Right renal pelvis (tissue), 4 donors: Measurements from ENCODE around the gene CAPS. TPM values are rescaled to one million over a fixed set of nuclear protein-coding genes. Genes with fewer than 3 reads are reported as not detected.

Experiments used
- polyA plus RNA-seq, 4 donors: library from polyadenylated mRNA; unstranded; fragments of 120-200 nt; gene quantifications; one replicate each; pipeline ENCODE4 v1.2.1, GENCODE V29; 2013; ENCODE audit not compliant: insufficient read length in 4 of 4

Gene CAPS
- polyA plus RNA-seq, 4 donors, result 23.3 to 44.2 (median 29.1) TPM

Other genes with a start within 250 kb of the CAPS start
- 10 to 100 TPM; 34.0 to 57.9 (median 38.4) TPM for gene MICOS13, start 233.7 kb upstream of the CAPS start, polyA plus RNA-seq
- 10 to 100 TPM in 1 of 4 donors, 1 to 10 TPM in 3; 9.1 to 13.2 (median 9.7) TPM for gene HSD11B1L, start 233.2 kb upstream of the CAPS start, polyA plus RNA-seq
- 100 to 1,000 TPM; 518 to 872 (median 555) TPM for gene RPL36, start 224.0 kb upstream of the CAPS start, polyA plus RNA-seq
- gene LONP1, start 194.1 kb upstream of the CAPS start, polyA plus RNA-seq, result 10 to 100 TPM; 45.2 to 66.4 (median 50.1) TPM
- under 1 TPM in 1 of 4 donors, not detected in 3; 0.08 TPM for gene CATSPERD, start 193.6 kb upstream of the CAPS start, polyA plus RNA-seq
- gene PRR22, start 129.5 kb upstream of the CAPS start, polyA plus RNA-seq, result 1 to 10 TPM; 1.7 to 4.5 (median 3.1) TPM
- gene DUS3L, start 123.1 kb upstream of the CAPS start, polyA plus RNA-seq, result 10 to 100 TPM; 19.5 to 33.1 (median 24.3) TPM
- 1 to 10 TPM; 2.2 to 4.2 (median 2.6) TPM for gene NRTN, start 109.2 kb upstream of the CAPS start, polyA plus RNA-seq
- 10 to 100 TPM in 3 of 4 donors, 1 to 10 TPM in 1; 6.9 to 14.2 (median 10.8) TPM for gene FUT6, start 74.6 kb upstream of the CAPS start, polyA plus RNA-seq
- gene FUT3, start 62.8 kb upstream of the CAPS start, polyA plus RNA-seq, result under 1 TPM; 0.25 to 0.70 (median 0.52) TPM
- under 1 TPM in 1 of 4 donors, not detected in 3; 0.04 TPM for gene FUT5, start 43.7 kb upstream of the CAPS start, polyA plus RNA-seq
- gene NDUFA11, start 10.5 kb upstream of the CAPS start, polyA plus RNA-seq, result 100 to 1,000 TPM; 146 to 245 (median 156) TPM
- gene VMAC, start 9.4 kb upstream of the CAPS start, polyA plus RNA-seq, result 1 to 10 TPM; 5.1 to 6.7 (median 5.9) TPM
- 10 to 100 TPM; 71.9 to 79.8 (median 75.2) TPM for gene RANBP3, start 63.9 kb downstream of the CAPS start, polyA plus RNA-seq
- 1 to 10 TPM; 6.4 to 8.5 (median 7.6) TPM for gene RFX2, start 196.2 kb downstream of the CAPS start, polyA plus RNA-seq
- 1 to 10 TPM in 1 of 4 donors, under 1 TPM in 3; 0.61 to 1.1 (median 0.89) TPM for gene ACSBG2, start 221.4 kb downstream of the CAPS start, polyA plus RNA-seq